Measurements from ENCODE around the gene FLT4.
A peak's percentile ranks its signal among the peaks of the same experiment; 100 is the strongest.

The FLT4 gene

GRCh38 chr5:180649297-180650039 lies at the start of gene FLT4:
Gene FLT4, minus strand, starts transcription at chr5:180649600. Its CDS starts 55 bp downstream, at chr5:180649545.
- in situ Hi-C loops (cut with HindIII; ENCODE audit: low pct_ligation_motif_present, low sequenced_read_pairs): no loop called here
- no peak for TF ChIP-seq CTCF (IDR thresholded peaks at IDR 0.05; ENCODE audit: low read depth, low read length, missing control alignments)
- peaks cover 26% of the 10 kb centered on the region for H3K27me3 ChIP-seq (replicated peaks)
- H3K27ac ChIP-seq: no peak within 1 kb of the TSS
- H3K4me3 ChIP-seq (ENCODE audit: low read depth, low read length): peak within 1 kb of the TSS; percentile 33
- H3K36me3 ChIP-seq (replicated peaks): no peaks in the 10 kb centered on the region
- DNase-seq: no peak

- in situ Hi-C loops (cut with HindIII; ENCODE audit: low pct_ligation_motif_present, low sequenced_read_pairs): no loop called here
- Histone ChIP-seq H3K4me3 (ENCODE audit: low read depth, low read length) (no peak overlapping the region), H3K36me3 (replicated peaks) (no peaks in the 10 kb centered on the region), H3K27me3 (replicated peaks) (no peaks in the 10 kb centered on the region), H3K27ac (no peak overlapping the region)
- TF ChIP-seq CTCF (IDR thresholded peaks at IDR 0.05; ENCODE audit: low read depth, low read length, missing control alignments): no peak
- no peak for DNase-seq
These were observed 49.6 kb upstream of the FLT4 start for GRCh38 chr5:180699042-180699441.

- in situ Hi-C loops (cut with HindIII; ENCODE audit: low pct_ligation_motif_present, low sequenced_read_pairs): no loop called here
- H3K27ac ChIP-seq: no peak overlapping the region
- no peak overlapping the region for H3K4me3 ChIP-seq (ENCODE audit: low read depth, low read length)
- no peaks in the 10 kb centered on the region for H3K36me3 ChIP-seq (replicated peaks)
- no peaks in the 10 kb centered on the region for H3K27me3 ChIP-seq (replicated peaks)
- TF ChIP-seq CTCF (IDR thresholded peaks at IDR 0.05; ENCODE audit: low read depth, low read length, missing control alignments): no peak
- DNase-seq: no peak
These were observed 46.7 kb upstream of the FLT4 start for GRCh38 chr5:180696116-180696515.

GRCh38 chr5:180692429-180692828 lies 43.0 kb upstream of the FLT4 start:
- TF ChIP-seq CTCF (IDR thresholded peaks at IDR 0.05; ENCODE audit: low read depth, low read length, missing control alignments): no peak
- no peak overlapping the region for H3K27ac ChIP-seq
- in situ Hi-C loops (cut with HindIII; ENCODE audit: low pct_ligation_motif_present, low sequenced_read_pairs): no loop called here

GRCh38 chr5:180691046-180691445 lies 41.6 kb upstream of the FLT4 start:
- Histone ChIP-seq H3K27ac (no peak overlapping the region), H3K27me3 (replicated peaks) (peaks cover 5% of the 10 kb centered on the region), H3K36me3 (replicated peaks) (no peaks in the 10 kb centered on the region), H3K4me3 (ENCODE audit: low read depth, low read length) (no peak overlapping the region)
- in situ Hi-C loops (cut with HindIII; ENCODE audit: low pct_ligation_motif_present, low sequenced_read_pairs): no loop called here
- DNase-seq: no peak
- TF ChIP-seq CTCF (IDR thresholded peaks at IDR 0.05; ENCODE audit: low read depth, low read length, missing control alignments): no peak

More at GRCh38 chr5:180692429-180692828, 43.0 kb upstream of the FLT4 start:
- DNase-seq: no peak
- no peak overlapping the region for H3K4me3 ChIP-seq (ENCODE audit: low read depth, low read length)
- peaks cover 5% of the 10 kb centered on the region for H3K27me3 ChIP-seq (replicated peaks)
- H3K36me3 ChIP-seq (replicated peaks): no peaks in the 10 kb centered on the region

GRCh38 chr5:180690562-180690961 lies 41.2 kb upstream of the FLT4 start:
- Histone ChIP-seq H3K27me3 (replicated peaks) (peaks cover 5% of the 10 kb centered on the region), H3K36me3 (replicated peaks) (no peaks in the 10 kb centered on the region), H3K4me3 (ENCODE audit: low read depth, low read length) (no peak overlapping the region), H3K27ac (no peak overlapping the region)
- no peak for DNase-seq
- no peak for TF ChIP-seq CTCF (IDR thresholded peaks at IDR 0.05; ENCODE audit: low read depth, low read length, missing control alignments)
- in situ Hi-C loops (cut with HindIII; ENCODE audit: low pct_ligation_motif_present, low sequenced_read_pairs): no loop called here
